Peyer's patch (tissue), 4 donors: ENCODE data around the gene MPPED1. TPM values are rescaled to one million over a fixed set of nuclear protein-coding genes. Genes with fewer than 3 reads are reported as not detected.

Experiments
- DNase-seq, 3 donors: peaks; one replicate each; pipeline ENCODE4 v3.0.0-alpha.2; 2017 to 2019
- H3K27ac ChIP-seq, 4 donors: fragments of 200-600 bp; sonication (generic); one replicate each; pipeline ENCODE4 v1.5.1; 2016 to 2019
- H3K27me3 ChIP-seq, 2 donors: fragments of 200-600 bp; sonication (generic); one replicate each; pipeline ENCODE4 v1.5.1; 2019
- H3K36me3 ChIP-seq, 3 donors: fragments of 200-600 bp; sonication (generic); one replicate each; pipeline ENCODE4 v1.5.1; 2016 to 2019
- H3K4me1 ChIP-seq, 4 donors: fragments of 200-600 bp; sonication (generic); one replicate each; pipeline ENCODE4 v1.5.1; 2016 to 2019
- H3K4me3 ChIP-seq, 4 donors: fragments of 200-600 bp; sonication (generic); 1 replicate in 3 of 4; 2 replicates in 1 of 4; pipeline ENCODE4 v1.5.1; 2016 to 2019; ENCODE audit warnings: mild to moderate bottlenecking in 1 of 4
- H3K9me3 ChIP-seq, 4 donors: fragments of 200-600 bp; sonication (generic); one replicate each; pipeline ENCODE4 v1.5.1; 2016 to 2019; ENCODE audit warnings: mild to moderate bottlenecking in 1 of 4
- CTCF ChIP-seq, 6 experiments: fragments of 450-650 bp in 4 of 6; fragments of 200-600 bp in 2 of 6; sonication (generic) in 1 of 6; IDR thresholded peaks; one replicate each; pipeline ENCODE4 v1.5.1; 2017 to 2019; ENCODE audit warnings: antibody characterized with exemption in 6 of 6, mild to moderate bottlenecking in 3 of 6, moderate library complexity in 1 of 6
- POLR2A ChIP-seq, 2 donors: fragments of 450-650 bp; IDR thresholded peaks; one replicate each; pipeline ENCODE4 v1.5.1; 2017; ENCODE audit warnings: antibody characterized with exemption in 2 of 2, mild to moderate bottlenecking in 2 of 2, moderate library complexity in 2 of 2
- total RNA-seq, 4 donors: library from RNA; depleted of rRNA; stranded (reverse); fragments of >200 nt; gene quantifications; one replicate each; pipeline ENCODE4 v1.1.0, GENCODE V29; 2016

MPPED1 gene
- total RNA-seq, 4 donors from 2014 or later = not detected

- Histone ChIP-seq H3K4me3 (no peak overlapping the region), H3K27me3 (no peaks in the 10 kb centered on the region), H3K9me3 (no peaks in the 10 kb centered on the region), H3K27ac (no peak overlapping the region), H3K4me1 (no peaks in the 10 kb centered on the region), H3K36me3 (no peaks in the 10 kb centered on the region)
- DNase-seq = no peak
- TF ChIP-seq POLR2A (IDR thresholded peaks at IDR 0.05) = no peak
- TF ChIP-seq CTCF (IDR thresholded peaks at IDR 0.05) = no peak
Observed at GRCh38 chr22:43419371-43420080, 7.7 kb downstream of the MPPED1 start.

GRCh38 chr22:43421046-43421665, 9.3 kb downstream of the MPPED1 start:
- H3K4me1 ChIP-seq = no peaks in the 10 kb centered on the region
- TF ChIP-seq CTCF (IDR thresholded peaks at IDR 0.05) = no peak
- TF ChIP-seq POLR2A (IDR thresholded peaks at IDR 0.05) = no peak
- H3K9me3 ChIP-seq = no peaks in the 10 kb centered on the region
- H3K4me3 ChIP-seq = no peak overlapping the region
- H3K36me3 ChIP-seq = no peaks in the 10 kb centered on the region
- no peak for DNase-seq
- no peaks in the 10 kb centered on the region for H3K27me3 ChIP-seq
- H3K27ac ChIP-seq = no peak overlapping the region

DNA sequence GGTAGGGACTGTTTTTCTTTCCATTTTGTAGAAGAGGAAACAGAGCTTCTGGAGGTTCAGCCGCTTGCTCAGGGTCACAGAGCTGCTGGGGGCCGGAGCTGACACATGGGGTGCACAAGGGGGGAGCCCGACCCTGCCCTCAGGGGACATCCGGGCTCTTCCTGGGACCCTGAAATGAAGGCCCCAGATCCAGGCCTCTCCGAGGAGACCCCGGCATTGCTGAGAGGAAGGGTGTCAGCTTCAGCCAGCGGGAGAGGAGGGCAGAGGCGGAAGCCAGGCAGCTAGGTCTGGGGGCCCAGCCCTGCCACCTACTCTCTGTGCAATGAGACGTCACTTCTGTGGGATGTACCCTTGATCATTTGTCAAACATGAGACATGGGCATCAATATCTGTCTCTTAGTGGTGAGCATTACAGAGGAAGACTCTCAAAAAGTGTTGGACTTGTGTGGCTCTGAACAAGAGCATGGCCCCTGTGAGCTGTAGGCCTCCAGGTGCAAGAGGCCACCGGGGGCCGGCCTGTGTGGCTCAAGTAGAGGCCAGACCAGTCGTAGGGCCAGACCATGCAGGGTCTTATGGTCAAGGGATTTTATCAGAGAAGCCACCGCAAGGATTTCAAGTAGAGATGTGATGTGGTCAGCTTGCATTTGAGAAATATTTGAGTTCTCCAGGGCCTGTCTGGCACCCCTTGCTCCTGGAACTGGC, 10.3 kb downstream of the MPPED1 start:
- TF ChIP-seq POLR2A (IDR thresholded peaks at IDR 0.05) = no peak
- TF ChIP-seq CTCF (IDR thresholded peaks at IDR 0.05) = no peak
- DNase-seq = no peak
- Histone ChIP-seq H3K4me3 (no peak overlapping the region), H3K27ac (no peak overlapping the region), H3K36me3 (no peaks in the 10 kb centered on the region), H3K9me3 (no peaks in the 10 kb centered on the region), H3K4me1 (no peaks in the 10 kb centered on the region), H3K27me3 (no peaks in the 10 kb centered on the region)

DNA sequence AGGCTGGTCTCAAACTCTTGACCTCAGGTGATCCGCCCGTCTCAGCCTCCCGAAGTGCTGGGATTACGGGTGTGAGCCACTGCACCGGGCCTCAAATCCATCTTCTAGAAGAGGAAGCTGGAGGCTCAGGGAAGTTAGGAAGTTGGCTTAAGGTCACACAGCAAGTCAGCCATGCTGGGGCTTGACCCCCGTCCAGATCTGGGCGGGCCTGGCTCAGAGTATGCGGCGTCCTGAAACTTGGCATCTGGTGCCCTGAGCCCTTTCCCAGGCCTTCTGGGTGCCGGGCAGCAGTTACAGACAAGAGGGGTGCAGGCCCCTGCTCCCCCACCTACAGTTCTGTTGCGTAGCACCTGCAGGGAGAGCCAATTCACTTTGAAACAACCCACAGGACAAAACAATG, 11.2 kb downstream of the MPPED1 start:
- Histone ChIP-seq H3K36me3 (no peaks in the 10 kb centered on the region), H3K4me1 (no peaks in the 10 kb centered on the region), H3K4me3 (no peak overlapping the region), H3K27ac (no peak overlapping the region), H3K9me3 (no peaks in the 10 kb centered on the region), H3K27me3 (no peaks in the 10 kb centered on the region)
- TF ChIP-seq CTCF (IDR thresholded peaks at IDR 0.05) = no peak
- TF ChIP-seq POLR2A (IDR thresholded peaks at IDR 0.05) = no peak
- no peak for DNase-seq

DNA sequence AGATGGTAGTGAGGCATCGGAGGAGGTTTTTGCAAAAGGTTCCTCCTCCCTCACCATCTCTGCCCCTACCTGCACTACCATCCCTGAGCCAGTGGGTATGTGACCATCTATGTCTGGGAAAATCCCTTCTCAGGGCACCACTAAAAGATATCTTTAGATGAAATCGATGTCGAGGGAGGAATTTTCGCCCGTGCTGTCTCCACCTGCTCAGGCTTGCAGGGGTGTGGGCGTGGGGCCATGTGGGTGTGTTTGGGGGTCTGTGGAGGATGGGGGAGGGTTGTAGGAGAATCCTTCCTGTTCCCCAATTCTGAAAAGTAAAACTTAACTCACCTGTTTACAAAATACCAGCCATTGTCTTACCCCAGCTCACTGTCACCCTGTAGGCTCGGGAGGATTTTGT, 12.4 kb downstream of the MPPED1 start:
- no peak overlapping the region for H3K27ac ChIP-seq
- no peaks in the 10 kb centered on the region for H3K4me1 ChIP-seq
- H3K9me3 ChIP-seq = no peaks in the 10 kb centered on the region
- TF ChIP-seq CTCF (IDR thresholded peaks at IDR 0.05) = no peak
- no peak for TF ChIP-seq POLR2A (IDR thresholded peaks at IDR 0.05)
- no peak overlapping the region for H3K4me3 ChIP-seq
- no peaks in the 10 kb centered on the region for H3K27me3 ChIP-seq
- no peak for DNase-seq
- H3K36me3 ChIP-seq = no peaks in the 10 kb centered on the region
